H1 (cell line): ENCODE data around the gene CLDN4. TPM values are rescaled to one million over a fixed set of nuclear protein-coding genes. Genes with fewer than 3 reads are reported as not detected.

Source experiments
- CTCF ChIA-PET: fragments of 300-600 bp; sonication (Branson Sonifier 250); formaldehyde crosslinking; loops from one replicate; lab custom pipeline; 2021; ENCODE audit not compliant: partially characterized antibody; lab: Charles Lee
- POLR2A ChIA-PET: fragments of 300-600 bp; sonication (Branson Sonifier 250); formaldehyde crosslinking; loops from one replicate; lab custom pipeline; 2021; ENCODE audit warnings: inconsistent platforms; ENCODE audit not compliant: partially characterized antibody; lab: Charles Lee
- DNase-seq, 2 experiments: peaks; one replicate each; pipeline versions ENCODE4 v3.0.0 to v3.0.0-alpha.2; 2010 to 2022; ENCODE audit warnings: low spot score in 2 of 2, low read depth in 1 of 2, mixed read lengths in 1 of 2
- FAIRE-seq: peaks from 2 replicates; lab custom pipeline; 2011; peaks lifted over from hg19 to GRCh38; lab: Jason Lieb, UNC
- H2AFZ ChIP-seq: 2 replicates; pipeline ENCODE4 v1.8.1; 2012; ENCODE audit warnings: low read length, inconsistent platforms
- H2AK5ac ChIP-seq: 2 replicates; pipeline ENCODE4 v1.6.1; 2013; ENCODE audit warnings: low read depth, low read length
- H2BK120ac ChIP-seq: replicated peaks from 2 replicates; pipeline ENCODE3; 2013; ENCODE audit warnings: low read depth, low read length, inconsistent platforms
- H2BK12ac ChIP-seq: 2 replicates; pipeline ENCODE4 v1.6.1; 2013; ENCODE audit warnings: low read depth, low read length
- H2BK15ac ChIP-seq: 2 replicates; pipeline ENCODE4 v1.6.1; 2013; ENCODE audit warnings: low read length
- H2BK20ac ChIP-seq: 2 replicates; pipeline ENCODE4 v1.6.1; 2013; ENCODE audit warnings: low read length
- H2BK5ac ChIP-seq: 2 replicates; pipeline ENCODE4 v1.6.1; 2013; ENCODE audit warnings: low read depth, low read length
- H3K14ac ChIP-seq: 2 replicates; pipeline ENCODE4 v1.6.1; 2013; ENCODE audit warnings: inconsistent platforms; ENCODE audit not compliant: insufficient read length
- H3K18ac ChIP-seq: 2 replicates; pipeline ENCODE4 v1.6.1; 2013; ENCODE audit warnings: low read length; ENCODE audit errors: extremely low read depth
- H3K23ac ChIP-seq: 2 replicates; pipeline ENCODE4 v1.6.1; 2013; ENCODE audit warnings: inconsistent platforms; ENCODE audit not compliant: insufficient read length
- H3K23me2 ChIP-seq: 2 replicates; pipeline ENCODE4 v1.6.1; 2013; ENCODE audit warnings: low read depth, low read length
- H3K27ac ChIP-seq: 2 replicates; pipeline ENCODE4 v1.6.1; 2011; ENCODE audit warnings: low read depth, low read length, inconsistent platforms
- H3K27me3 ChIP-seq, 4 experiments: replicated peaks in 1 of 4; 1 replicate in 1 of 4; 2 replicates in 3 of 4; pipeline versions ENCODE4 v1.6.1 to v1.8.1; 2011 to 2013; ENCODE audit warnings: low read length in 3 of 4, mild to moderate bottlenecking in 3 of 4, inconsistent platforms in 2 of 4, mixed read lengths in 2 of 4, moderate library complexity in 1 of 4; ENCODE audit not compliant: control insufficient read depth in 3 of 4, insufficient read depth in 3 of 4; ENCODE audit errors: extremely low read depth in 1 of 4
- H3K36me3 ChIP-seq, 4 experiments: 2 replicates each; pipeline versions ENCODE4 v1.6.1 to v1.8.1; 2011 to 2013; ENCODE audit warnings: mild to moderate bottlenecking in 4 of 4, low read length in 3 of 4, moderate library complexity in 2 of 4, control low read depth in 1 of 4, inconsistent platforms in 1 of 4; ENCODE audit not compliant: insufficient read depth in 4 of 4, control insufficient read depth in 2 of 4
- H3K4ac ChIP-seq: replicated peaks from 2 replicates; pipeline ENCODE3; 2013; ENCODE audit warnings: low read length, low read depth, mixed read lengths, inconsistent platforms; ENCODE audit not compliant: insufficient read length
- H3K4me1 ChIP-seq, 4 experiments: replicated peaks in 1 of 4; 1 replicate in 1 of 4; 2 replicates in 3 of 4; pipeline versions ENCODE4 v1.6.1 to v1.8.1; 2011 to 2013; ENCODE audit warnings: low read length in 3 of 4, inconsistent platforms in 2 of 4, mixed read lengths in 1 of 4; ENCODE audit not compliant: insufficient read depth in 4 of 4, control insufficient read depth in 3 of 4
- H3K4me2 ChIP-seq, 2 experiments: 2 replicates each; pipeline versions ENCODE4 v1.6.1 to v1.8.1; 2011 to 2013; ENCODE audit warnings: low read depth in 2 of 2, low read length in 2 of 2, control low read depth in 1 of 2, inconsistent platforms in 1 of 2, mild to moderate bottlenecking in 1 of 2; ENCODE audit not compliant: insufficient read depth in 1 of 2
- H3K4me3 ChIP-seq, 4 experiments: fragments of 200-600, 300-600 bp in 1 of 4; sonication (generic), shearing (Covaris generic), sonication (Bioruptor Twin) in 1 of 4; 2 replicates each; pipeline versions ENCODE4 v1.5.1 to v1.8.1; 2011 to 2016; ENCODE audit warnings: low read length in 4 of 4, low read depth in 3 of 4, control low read depth in 2 of 4, inconsistent platforms in 2 of 4, mild to moderate bottlenecking in 2 of 4, mixed read lengths in 1 of 4, moderate library complexity in 1 of 4; ENCODE audit not compliant: insufficient read depth in 2 of 4; ENCODE audit errors: extremely low read depth in 1 of 4
- H3K56ac ChIP-seq: replicated peaks from 2 replicates; pipeline ENCODE3; 2013; ENCODE audit warnings: low read depth, mild to moderate bottlenecking, mixed read lengths, low read length, inconsistent platforms; ENCODE audit not compliant: insufficient read length
- H3K79me1 ChIP-seq: 2 replicates; pipeline ENCODE4 v1.6.1; 2013; ENCODE audit warnings: low read depth, low read length, control low read depth
- H3K79me2 ChIP-seq, 2 experiments: 2 replicates each; pipeline versions ENCODE4 v1.6.1 to v1.8.1; 2012 to 2013; ENCODE audit warnings: low read length in 2 of 2, mild to moderate bottlenecking in 2 of 2, inconsistent platforms in 1 of 2; ENCODE audit not compliant: insufficient read depth in 2 of 2, control insufficient read depth in 1 of 2
- H3K9ac ChIP-seq, 4 experiments: replicated peaks in 1 of 4; 1 replicate in 1 of 4; 2 replicates in 3 of 4; pipeline versions ENCODE4 v1.6.1 to v1.8.1; 2011 to 2013; ENCODE audit warnings: low read depth in 3 of 4, low read length in 3 of 4, control low read depth in 2 of 4, mild to moderate bottlenecking in 2 of 4, moderate library complexity in 2 of 4, inconsistent platforms in 1 of 4; ENCODE audit errors: extremely low read depth in 1 of 4
- H3K9me3 ChIP-seq, 2 experiments: 2 replicates each; pipeline versions ENCODE4 v1.6.1 to v1.8.1; 2012 to 2013; ENCODE audit warnings: mild to moderate bottlenecking in 2 of 2, moderate library complexity in 2 of 2, control low read depth in 1 of 2, inconsistent platforms in 1 of 2, low read depth in 1 of 2, low read length in 1 of 2, mixed read lengths in 1 of 2; ENCODE audit not compliant: insufficient read depth in 2 of 2
- H4K20me1 ChIP-seq, 2 experiments: replicated peaks in 1 of 2; 2 replicates each; pipeline versions ENCODE3 to v1.8.1; 2011 to 2013; ENCODE audit warnings: inconsistent platforms in 2 of 2, low read length in 2 of 2, mild to moderate bottlenecking in 1 of 2; ENCODE audit not compliant: insufficient read depth in 2 of 2, control insufficient read depth in 1 of 2
- H4K5ac ChIP-seq: 2 replicates; pipeline ENCODE4 v1.6.1; 2013; ENCODE audit warnings: low read length, low read depth, mixed read lengths, inconsistent platforms; ENCODE audit not compliant: insufficient read length
- H4K8ac ChIP-seq: 2 replicates; pipeline ENCODE4 v1.8.0; 2013; ENCODE audit warnings: mild to moderate bottlenecking, moderate library complexity, low read length, inconsistent platforms; ENCODE audit not compliant: insufficient read depth; ENCODE audit errors: extremely low read depth
- H4K91ac ChIP-seq: replicated peaks from 2 replicates; pipeline ENCODE3; 2013; ENCODE audit warnings: low read length, mixed read lengths, inconsistent platforms; ENCODE audit not compliant: insufficient read length
- BACH1 ChIP-seq: IDR thresholded peaks from 2 replicates; pipeline ENCODE4 v1.6.1; 2012; ENCODE audit warnings: low read length, improper control_type of control experiment
- BRCA1 ChIP-seq: IDR thresholded peaks from 2 replicates; pipeline ENCODE4 v1.6.1; 2012; ENCODE audit warnings: low read depth, low read length, improper control_type of control experiment
- GTF2F1 ChIP-seq: IDR thresholded peaks from 2 replicates; pipeline ENCODE4 v1.6.1; 2012; ENCODE audit warnings: low read depth, low read length, improper control_type of control experiment, borderline replicate concordance
- HDAC6 ChIP-seq: IDR thresholded peaks from one replicate; pipeline ENCODE4 v1.7.1; 2012; ENCODE audit warnings: low read depth, mild to moderate bottlenecking, inconsistent platforms, low read length, moderate library complexity
- RAD21 ChIP-seq, 2 experiments: IDR thresholded peaks in 1 of 2; conservative IDR thresholded peaks in 1 of 2; 2 replicates each; pipeline ENCODE4 v1.6.1; 2011; ENCODE audit warnings: low read depth in 2 of 2, low read length in 2 of 2, improper control_type of control experiment in 1 of 2, inconsistent platforms in 1 of 2, mild to moderate bottlenecking in 1 of 2, moderate library complexity in 1 of 2
- TAF1 ChIP-seq: IDR thresholded peaks from 2 replicates; pipeline ENCODE4 v1.6.1; 2011; ENCODE audit warnings: mild to moderate bottlenecking, low read depth, low read length
- TEAD4 ChIP-seq: IDR thresholded peaks from 2 replicates; pipeline ENCODE4 v1.6.1; 2012; ENCODE audit warnings: low read depth, low read length, inconsistent platforms, mixed read lengths
- WGBS, 2 experiments: shearing (Covaris generic) in 1 of 2; methylation state at CpG; one replicate each; pipeline versions ENCODE4 v1.1.6 to v1.1.7; 2013 to 2015; ENCODE audit warnings: low lambda C conversion rate in 2 of 2, mixed read lengths in 2 of 2, inconsistent platforms in 1 of 2, low coverage in 1 of 2, missing lambda C conversion rate in 1 of 2; ENCODE audit not compliant: insufficient replicate concordance in 2 of 2, insufficient coverage in 1 of 2, insufficient read length in 1 of 2; ENCODE audit errors: extremely low coverage in 1 of 2, missing lambda C conversion rate in 1 of 2; 5-methylcytosine and 5-hydroxymethylcytosine counted together
- polyA plus RNA-seq, 7 experiments: library from polyadenylated mRNA; depleted of rRNA in 3 of 7; stranded (reverse) in 5 of 7; unstranded in 2 of 7; fragments of >200 nt in 5 of 7; fragments of 200-250 nt in 2 of 7; gene quantifications; 1 replicate in 5 of 7; 2 replicates in 1 of 7; 4 replicates in 1 of 7; pipeline versions ENCODE4 v1.2.1 to v1.2.3, GENCODE V29; 2011 to 2013; ENCODE audit warnings: missing spikeins in 2 of 7, mixed read lengths in 2 of 7
- total RNA-seq: library from RNA; stranded (reverse); fragmentation: NEBNext Ultra II Directional; extraction: Animal tissue kit (Norgen Biotek cat#: 25700); gene quantifications from 2 replicates; pipeline ENCODE4 v1.2.1, GENCODE V29; 2021
- TF ChIP-seq, protein P1 (sequence below): IDR thresholded peaks from 2 replicates; pipeline ENCODE4 v1.6.1; 2012; ENCODE audit warnings: inconsistent platforms

The CLDN4 gene
- total and polyA plus RNA-seq, 2 of the 8 experiments (the other 6 are each of a cell fraction or from before 2014, with no cell fraction given): 28.0 to 69.3 TPM

DNA sequence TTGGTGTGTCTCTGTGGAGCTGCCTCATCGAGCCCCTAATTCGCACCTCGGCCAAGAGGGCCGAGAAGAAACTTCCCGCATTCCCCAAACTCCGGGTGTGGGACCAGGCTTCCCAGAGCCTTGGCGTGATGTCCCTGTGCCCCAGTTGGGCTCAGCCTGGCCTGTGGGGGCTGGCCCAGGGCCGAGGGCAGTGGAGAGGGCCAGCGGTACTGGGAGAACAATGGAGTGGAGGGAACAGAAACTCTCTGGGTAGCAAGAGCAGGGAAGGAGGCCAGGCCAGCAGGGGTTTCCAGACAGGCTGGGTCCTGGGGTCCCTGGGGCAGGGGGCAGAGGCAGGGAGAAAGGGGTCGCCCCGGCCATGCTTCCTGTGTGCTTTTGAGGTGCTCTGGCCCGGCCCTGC lies 46.2 kb downstream of the CLDN4 start:
- WGBS, 2 experiments: 93% methylated on average over 12 of the region's 12 CpGs; no CpG with 5 or more reads in 1 of the 2 experiments
- Histone ChIP-seq H4K91ac (no peak overlapping the region), H3K4me1 (no peaks in the 10 kb centered on the region; a peak in 1 of 7 replicates), H3K36me3 (no peaks in the 10 kb centered on the region), H3K9me3 (no peaks in the 10 kb centered on the region), H4K8ac (no peak overlapping the region), H3K23ac (no peak overlapping the region), H2BK5ac (no peak overlapping the region), H3K27me3 (no peaks in the 10 kb centered on the region), H3K79me1 (no peaks in the 10 kb centered on the region), H2BK20ac (no peak overlapping the region), H2BK15ac (no peak overlapping the region), H2AFZ (no peak overlapping the region), H3K23me2 (no peaks in the 10 kb centered on the region), H2AK5ac (no peak overlapping the region), H3K27ac (no peak overlapping the region), H3K14ac (no peak overlapping the region), H4K20me1 (no peaks in the 10 kb centered on the region), H2BK12ac (no peak overlapping the region), H3K4me3 (no peak overlapping the region), H3K79me2 (no peaks in the 10 kb centered on the region), H3K56ac (no peak overlapping the region), H4K5ac (no peak overlapping the region), H3K4ac (no peak overlapping the region), H2BK120ac (no peak overlapping the region), H3K18ac (no peak overlapping the region), H3K4me2 (no peak overlapping the region), H3K9ac (no peak overlapping the region)
- FAIRE-seq: no peak
- ChIA-PET CTCF (interaction anchor here (0.9 to 6.5 kb wide), 2 partner anchors 12 to 150 kb away, joined by 3 to 34 read pairs; partner anchors contain the start of gene ELN), POLR2A (interaction anchor here (0.7 kb wide), 1 partner anchor 74 kb away, joined by 3 read pairs; no protein-coding TSS in a partner anchor)
- TF ChIP-seq TEAD4 (no peak), BRCA1 (no peak), HDAC6 (no peak), BACH1 (no peak), RAD21 (IDR thresholded peaks at IDR 0.05 in 1 of 2, conservative IDR thresholded peaks at IDR 0.05 in 1 of 2; ENCODE audit: low read depth in 2 of 2, low read length in 2 of 2) (no peak), TAF1 (no peak), GTF2F1 (no peak)
- TF ChIP-seq, protein P1, sequence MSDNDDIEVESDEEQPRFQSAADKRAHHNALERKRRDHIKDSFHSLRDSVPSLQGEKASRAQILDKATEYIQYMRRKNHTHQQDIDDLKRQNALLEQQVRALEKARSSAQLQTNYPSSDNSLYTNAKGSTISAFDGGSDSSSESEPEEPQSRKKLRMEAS: no peak
- no peak for DNase-seq
